CD4-positive, alpha-beta T cell treated with Interleukin-4 for 1 hour (primary cell): ENCODE measurements around the gene CHST5.
"Not testable (repeated sequence)": the region's sequence is repeated elsewhere in the genome, so short reads cannot be mapped to it uniquely, and the experiment has no call there.

Source experiments
- DNase-seq, 2 donors: peaks; one replicate each; pipeline ENCODE4 v3.0.0-alpha.2; 2020 to 2022

The CHST5 gene

DNA sequence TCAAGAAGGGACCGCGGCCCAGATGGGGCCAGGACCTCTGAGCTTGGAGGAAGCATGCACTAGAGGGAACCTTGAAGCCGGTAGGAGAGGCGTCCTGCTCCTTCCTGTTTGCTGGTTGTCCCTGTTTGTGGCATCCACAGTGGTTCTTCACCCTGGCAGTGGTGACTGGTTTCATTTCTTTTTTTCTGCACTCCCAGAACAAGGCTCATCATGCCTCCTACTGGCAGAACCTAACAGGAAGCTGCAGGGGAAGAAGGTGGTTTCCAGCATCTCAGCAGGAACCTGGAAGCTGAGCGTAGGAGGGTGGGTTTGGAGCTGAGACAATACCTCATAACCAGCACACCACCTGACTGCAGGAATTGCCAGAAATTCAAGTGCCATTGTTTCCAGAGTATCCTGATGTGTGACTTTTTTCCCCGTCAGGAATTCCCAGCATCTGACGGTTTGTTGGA is 14.3 kb upstream of the CHST5 start:
- peak; percentile 54 to 58 for DNase-seq

DNA sequence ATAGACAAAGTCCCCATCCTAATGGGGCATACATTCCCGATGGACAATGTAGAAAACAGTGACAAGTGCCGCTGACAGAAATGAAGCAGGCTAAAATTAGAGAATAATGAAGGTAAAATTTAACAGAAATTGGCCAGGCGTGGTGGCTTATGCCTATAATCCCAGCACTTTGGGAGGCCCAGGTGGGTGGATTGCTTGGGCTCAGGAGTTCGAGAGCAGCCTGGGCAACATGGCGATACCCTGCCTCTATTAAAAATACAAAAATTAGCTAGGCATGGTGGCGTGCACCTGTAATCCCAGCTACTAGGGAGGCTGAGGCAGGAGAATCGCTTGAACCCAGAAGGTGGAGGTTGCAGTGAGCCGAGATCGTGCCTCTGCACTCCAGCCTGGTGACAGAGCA is 12.5 kb upstream of the CHST5 start:
- DNase-seq = not testable (repeated sequence)

DNA sequence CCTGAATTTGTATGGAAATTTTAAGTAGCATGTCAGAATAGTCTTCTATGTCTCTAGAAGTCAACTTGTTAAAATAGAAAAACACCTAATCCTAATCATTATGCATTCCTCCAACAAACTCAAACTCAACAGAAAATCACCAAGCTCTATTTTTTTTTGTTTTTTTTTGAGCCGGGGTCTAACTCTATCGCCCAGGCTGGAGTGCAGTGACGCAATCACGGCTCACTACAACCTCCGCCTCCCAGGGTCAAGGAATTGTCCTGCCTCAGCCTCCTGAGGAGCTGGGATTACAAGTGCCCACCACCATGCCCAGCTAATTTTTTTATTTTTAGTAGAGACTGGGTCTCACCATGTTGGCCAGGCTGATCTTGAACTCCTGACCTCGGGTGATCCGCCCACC is 10.4 kb upstream of the CHST5 start:
- no peak for DNase-seq

DNA sequence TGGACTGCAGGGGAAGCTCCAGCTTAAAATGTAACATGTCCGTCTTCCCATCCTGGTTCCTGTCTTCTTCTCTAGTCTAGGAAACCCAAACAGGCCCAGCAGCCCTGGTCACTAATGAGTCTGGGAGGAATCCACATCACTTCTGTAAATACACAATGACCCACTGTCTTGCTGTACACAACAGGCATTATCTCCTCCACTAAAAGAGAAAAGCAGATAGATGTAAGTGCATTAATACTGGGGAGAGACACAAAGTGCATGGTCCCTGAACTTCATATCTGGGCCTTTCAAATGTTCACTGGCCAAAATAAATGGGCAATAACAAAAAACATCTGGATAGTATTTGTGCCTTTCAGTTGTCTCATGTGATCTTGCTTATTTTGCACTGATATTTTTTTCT is 10.0 kb upstream of the CHST5 start:
- DNase-seq = not testable (repeated sequence)

DNA sequence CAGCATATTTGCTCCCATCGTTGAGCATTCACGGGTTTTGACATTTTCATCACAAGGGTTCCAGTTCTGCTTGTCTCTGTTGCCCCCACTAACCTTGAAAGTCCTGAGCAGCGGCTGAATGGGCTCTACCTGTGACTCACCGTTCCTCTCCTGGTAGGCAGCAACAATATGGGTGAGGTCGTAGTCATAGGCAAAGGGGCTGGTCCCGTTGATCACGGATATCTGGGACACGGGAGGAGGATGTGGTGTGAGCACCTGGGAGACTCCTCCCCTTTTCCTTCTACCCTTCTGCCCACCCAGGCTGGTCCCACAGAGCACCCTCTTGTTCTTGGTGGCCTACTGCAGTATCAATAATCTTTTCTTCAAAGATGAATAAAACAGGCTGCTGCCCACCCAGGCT is 6.6 kb upstream of the CHST5 start:
- DNase-seq = not testable (repeated sequence)

DNA sequence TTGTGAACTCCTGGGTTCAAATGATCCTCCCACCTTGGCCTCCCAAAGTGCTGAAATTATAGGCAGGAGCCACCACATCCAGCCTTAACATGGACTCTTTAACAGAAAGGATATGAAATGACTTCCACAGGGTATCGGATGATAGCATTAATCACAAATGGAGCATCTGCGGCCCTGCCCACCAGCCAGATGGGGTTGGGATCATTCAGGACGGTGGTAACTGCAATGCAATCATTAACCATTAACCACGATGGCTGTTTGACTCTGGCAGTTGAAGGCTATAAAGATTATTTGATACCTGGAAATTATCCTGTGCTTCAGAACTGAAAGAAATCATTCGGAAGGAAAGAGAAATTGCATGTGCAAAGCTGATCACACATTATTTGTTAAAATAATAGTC is 5.3 kb upstream of the CHST5 start:
- DNase-seq = no peak

DNA sequence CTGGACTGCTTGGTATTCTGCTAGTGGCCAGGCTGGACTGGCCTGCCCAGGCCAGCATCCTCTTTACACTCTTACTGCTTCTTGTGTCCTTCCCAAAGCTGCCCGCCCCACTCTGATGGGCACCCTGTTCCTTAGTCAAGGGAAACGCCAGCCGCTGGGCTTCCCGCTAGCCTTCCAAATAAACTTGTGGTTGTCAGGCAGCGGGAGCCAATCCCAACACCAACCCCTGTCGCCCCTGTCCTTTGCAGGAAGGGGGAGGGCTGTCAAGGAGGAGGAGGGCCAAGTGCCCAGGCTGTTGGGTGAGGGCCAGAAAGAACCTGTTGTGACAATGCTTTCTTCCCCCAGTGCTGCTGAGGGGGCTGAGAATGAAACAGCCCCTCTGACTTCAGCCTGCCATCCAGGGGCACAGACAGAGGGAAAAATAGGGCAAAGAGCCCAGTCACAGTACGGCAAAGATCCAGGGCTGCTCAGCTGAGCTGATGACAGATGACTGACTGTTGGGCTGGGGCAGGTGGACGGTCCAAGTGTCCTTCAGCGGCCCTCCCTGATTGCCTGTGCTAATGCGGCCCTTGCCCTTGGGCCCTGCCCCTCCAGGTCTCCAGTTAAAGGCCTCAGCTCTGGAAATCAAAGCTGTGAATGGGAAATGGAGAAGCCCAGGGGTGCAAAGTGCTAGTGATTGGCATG is 3.1 kb upstream of the CHST5 start:
- not testable (repeated sequence) for DNase-seq

DNA sequence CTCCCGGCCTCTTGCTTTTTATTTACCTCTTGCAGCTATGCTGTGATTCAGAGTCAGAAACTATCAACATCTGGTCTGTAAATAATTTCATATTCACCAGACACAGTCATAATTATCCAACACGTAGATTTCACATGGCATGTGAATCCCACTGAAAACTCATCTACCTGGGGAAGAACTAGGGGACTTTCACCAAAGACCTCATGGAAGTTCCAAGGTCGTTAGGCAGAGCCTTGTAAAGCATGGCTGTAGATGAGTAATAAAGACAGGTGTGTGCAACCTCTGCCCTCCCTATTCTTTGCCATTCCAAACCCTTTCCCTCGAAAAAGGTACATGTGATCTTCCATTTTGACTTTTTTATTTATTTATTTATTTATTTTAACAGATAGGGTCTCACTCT is 1.9 kb upstream of the CHST5 start:
- no peak for DNase-seq

DNA sequence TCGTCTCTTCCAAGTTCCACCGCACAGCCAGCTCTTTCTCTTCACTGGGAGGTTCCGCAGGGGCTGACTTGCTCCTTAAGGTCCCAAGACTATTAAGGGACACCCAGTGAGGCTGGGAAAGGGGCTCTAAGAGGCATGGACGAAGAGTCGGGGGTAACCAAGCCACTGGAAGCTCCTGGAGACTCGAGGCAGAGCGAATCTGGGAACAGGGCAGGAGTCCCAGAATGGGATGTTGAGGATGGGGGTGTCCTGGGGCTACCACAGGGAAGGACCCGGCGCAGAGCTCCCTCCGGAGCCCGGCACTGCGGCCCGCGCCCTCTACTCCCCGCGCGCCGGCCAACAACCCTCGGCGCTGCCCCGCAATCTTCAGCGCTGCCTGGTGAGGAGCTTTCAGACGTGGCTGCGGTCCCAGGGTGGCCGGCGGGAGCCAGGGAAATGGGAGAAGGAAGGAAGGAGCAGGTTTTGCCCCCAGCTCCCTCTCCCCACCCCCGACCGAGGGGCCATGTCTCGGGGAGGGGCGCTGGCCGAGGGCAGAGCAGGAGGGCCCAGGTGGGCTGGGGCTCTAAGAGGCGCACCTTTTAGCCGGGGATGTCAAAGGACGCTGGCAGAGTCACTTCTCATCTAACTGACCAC is 581 bp downstream of the CHST5 start:
- DNase-seq = no peak

DNA sequence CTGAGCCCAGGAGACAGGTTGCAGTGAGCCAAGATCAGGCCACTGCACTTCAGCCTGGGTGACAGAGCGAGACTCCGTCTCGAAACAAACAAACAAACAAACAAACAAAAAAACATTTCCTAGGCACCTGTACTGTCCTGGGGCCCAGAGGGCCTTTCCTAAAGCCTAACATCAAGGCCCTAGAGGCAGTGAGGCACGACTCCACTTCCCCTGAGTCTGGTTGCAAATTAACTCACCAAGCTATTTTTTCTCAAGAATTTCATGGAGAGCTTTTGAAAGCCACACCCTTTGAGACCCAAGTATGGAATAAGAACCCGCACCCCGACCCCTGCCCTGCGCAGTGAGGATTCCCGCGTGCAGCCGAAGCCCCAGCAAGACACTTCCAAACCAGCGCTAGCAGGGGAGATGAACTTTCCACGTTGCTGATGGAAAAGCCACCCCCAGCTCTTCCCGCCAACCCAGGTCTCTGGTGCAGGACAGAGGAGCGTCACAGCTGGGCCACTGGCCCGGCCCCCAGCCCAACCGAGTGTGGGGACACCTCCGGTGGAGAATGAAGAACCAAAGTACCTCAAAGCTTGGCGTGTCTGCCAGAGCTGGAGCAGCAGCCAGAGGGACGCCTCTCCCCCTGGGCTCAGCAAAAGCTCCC is 1.2 kb downstream of the CHST5 start:
- no peak for DNase-seq

DNA sequence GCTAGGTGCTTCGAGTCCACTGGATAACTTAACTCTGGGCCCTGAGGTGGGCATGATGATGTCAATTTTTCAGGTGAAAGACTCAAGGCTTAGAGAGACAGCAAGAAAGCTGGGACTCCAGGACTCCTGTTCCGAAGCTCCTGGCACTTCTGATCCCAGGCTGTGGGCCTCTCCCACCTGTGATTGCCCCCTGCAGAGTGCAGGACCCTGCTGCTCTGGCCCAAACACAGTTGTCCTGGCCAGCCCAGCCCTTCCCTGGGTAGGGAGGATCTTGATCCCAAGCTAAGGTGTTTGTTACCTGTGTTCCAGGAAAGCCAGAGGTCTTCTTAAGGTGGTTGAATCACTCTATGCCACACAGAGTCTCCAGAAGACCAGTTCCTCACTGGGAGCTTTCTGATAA is 3.1 kb downstream of the CHST5 start:
- no peak for DNase-seq

DNA sequence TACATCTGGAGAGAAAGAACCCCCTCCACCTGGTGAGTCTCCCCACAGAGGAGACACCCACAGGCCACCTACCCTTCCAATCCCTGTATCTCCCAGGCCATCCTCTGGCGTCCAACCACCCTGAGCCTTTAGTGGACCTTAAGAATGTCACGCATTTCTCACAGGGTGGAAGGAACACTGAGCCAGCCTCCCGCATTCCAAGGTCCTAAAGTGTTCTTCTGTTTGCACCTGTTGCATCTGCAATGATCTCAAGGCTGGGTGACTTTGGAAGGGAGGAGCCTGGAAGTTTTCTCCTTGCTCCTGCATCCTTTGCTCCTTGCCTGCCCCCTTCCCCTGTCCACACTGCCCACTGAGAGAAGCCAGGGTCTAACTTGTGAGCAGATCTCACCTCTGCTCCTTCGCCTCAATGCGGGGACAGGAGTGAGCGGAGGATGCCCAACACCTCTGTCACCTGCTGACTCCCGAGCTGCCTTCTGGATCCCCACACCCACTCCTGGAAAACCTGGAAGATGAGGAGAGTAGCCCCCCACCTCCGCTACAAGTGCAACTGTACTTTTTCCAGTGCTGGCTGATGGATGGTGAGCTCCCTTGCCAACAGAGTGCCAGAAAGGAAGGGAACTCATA is 3.7 kb downstream of the CHST5 start:
- no peak for DNase-seq

DNA sequence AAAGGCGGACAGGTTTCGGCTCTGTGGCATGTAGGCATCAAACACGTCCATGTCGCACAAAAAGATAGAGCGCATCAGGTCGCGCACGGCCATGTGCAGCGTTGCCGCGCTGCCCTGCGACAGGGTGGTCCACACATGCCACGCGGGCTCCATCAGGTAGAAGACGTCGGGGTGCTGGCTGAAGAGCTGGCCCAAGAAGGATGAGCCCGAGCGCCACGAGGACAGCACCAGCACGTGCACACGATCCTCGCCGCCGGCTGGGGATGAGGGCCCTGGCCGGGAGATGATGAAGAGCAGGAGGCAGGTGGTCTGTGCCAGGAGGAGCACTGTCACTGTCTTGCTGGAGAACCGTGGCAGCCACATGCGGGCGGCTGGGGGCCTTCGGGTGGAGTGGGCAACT is 5.9 kb downstream of the CHST5 start:
- DNase-seq = no peak

DNA sequence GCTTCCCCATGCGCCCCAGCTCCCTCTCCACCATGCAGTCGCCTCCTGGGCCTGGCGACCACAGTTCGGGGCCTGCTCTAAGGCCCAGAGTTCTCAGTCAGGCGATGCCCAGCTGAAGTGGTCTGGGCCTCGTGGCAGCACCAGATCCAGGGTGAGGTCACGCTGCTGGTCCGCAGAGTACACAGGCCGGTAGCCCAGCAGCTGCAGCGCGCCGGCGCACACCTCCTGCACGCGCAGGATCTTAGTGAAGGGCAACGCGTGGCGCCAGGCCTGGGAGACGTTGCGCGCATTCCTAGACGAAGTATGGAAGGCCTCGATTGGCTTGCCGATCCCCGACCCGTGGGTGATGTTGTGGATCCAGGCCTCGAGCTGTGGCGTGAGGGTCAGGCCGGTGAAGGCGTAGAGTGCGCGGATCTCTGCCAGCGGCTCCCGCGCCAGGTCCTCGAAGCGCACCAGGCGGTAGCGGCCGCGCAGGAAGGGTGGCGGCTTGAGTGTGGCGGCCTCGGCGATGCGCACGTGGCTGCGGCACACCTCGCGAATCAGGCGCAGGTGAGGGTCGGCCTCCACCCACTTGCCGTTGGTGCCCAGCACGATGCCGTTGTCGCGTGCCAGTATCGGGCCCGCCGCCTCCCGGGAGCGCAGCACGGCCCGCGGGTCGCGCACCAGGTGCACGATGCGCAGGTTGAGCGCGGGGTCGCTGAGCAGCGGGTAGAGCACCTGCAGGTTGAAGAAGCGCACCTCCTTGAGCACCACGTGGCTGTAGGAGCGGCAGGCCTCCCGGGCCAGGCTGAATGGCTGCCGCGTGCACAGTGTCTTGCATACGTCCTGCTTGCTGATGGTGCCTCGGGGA is 6.6 kb downstream of the CHST5 start:
- no peak for DNase-seq

DNA sequence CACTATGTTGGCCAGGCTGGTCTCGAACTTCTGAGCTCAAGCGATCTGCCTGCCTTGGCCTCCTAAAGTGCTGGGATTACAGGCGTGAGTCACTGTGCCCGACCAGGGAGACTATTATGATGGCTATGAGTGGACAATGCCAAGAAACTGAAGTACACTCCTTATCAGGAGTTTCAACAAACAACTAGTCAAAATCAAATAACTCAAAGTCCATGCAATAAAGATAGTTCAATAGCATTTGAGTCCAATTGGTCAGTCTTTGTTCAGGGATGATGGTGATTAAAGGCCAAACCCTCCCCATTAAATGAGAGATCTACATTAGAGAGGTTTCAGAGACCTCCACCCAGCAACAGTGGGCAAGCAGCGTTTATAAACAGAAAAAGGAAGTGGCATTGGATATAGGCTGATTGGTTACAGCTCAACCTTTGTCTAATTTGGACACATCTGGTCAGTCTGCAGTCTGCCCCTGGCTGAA is 8.0 kb downstream of the CHST5 start:
- DNase-seq = no peak

DNA sequence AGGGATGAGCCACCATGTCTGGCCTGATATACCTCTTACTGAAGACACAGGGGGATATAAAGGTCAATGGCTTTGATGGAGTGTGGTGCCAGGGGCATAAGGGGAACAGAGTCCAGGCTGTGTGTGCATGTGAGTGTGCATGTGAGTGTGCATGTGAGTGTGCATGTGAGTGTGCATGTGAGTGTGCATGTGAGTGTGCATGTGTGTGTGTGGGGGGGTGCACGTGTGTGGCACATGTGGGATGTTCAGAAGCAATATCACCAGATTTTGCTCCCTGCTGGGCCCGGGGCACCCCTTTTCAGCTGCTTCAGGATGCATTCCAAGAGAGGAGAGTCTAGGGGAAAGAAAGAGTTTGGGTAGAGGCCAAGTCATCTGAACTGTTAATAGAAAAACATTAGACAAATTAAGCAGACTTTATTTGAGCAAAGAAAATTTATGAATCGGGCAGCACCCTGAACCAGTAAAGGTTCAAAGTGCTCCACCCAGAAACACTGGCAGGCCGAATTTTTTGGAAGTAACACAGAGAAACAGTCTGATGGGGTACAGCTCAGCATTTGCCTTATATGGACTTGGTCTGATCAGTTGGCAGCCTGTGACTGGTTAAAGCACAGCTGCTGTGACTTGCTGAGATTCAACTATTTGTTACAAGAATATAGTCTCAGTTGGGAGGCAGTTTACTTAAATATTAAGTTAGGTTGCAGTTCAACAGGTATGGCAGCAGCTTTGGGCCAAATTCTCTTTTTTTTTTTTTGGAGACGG is 9.7 kb downstream of the CHST5 start:
- DNase-seq = no peak

DNA sequence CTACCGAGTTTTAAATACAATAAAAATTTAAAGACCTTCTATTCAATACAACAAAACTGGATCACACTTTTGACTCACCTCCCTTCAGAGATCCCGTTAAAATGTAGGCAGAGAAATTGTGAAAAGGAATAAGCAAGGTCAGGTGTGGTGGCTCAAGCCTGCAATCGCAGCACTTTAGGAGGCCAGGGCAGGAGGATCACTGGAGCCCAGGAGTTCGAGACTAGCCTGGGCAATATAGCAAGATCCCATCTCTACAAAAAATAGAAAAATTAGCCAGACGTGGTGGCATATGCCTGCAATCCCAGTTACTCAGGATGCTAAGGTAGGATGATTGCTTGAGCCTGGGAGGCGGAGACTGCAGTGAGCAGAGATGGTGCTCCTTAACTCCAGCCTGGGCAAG is 16.7 kb downstream of the CHST5 start:
- no peak for DNase-seq

DNA sequence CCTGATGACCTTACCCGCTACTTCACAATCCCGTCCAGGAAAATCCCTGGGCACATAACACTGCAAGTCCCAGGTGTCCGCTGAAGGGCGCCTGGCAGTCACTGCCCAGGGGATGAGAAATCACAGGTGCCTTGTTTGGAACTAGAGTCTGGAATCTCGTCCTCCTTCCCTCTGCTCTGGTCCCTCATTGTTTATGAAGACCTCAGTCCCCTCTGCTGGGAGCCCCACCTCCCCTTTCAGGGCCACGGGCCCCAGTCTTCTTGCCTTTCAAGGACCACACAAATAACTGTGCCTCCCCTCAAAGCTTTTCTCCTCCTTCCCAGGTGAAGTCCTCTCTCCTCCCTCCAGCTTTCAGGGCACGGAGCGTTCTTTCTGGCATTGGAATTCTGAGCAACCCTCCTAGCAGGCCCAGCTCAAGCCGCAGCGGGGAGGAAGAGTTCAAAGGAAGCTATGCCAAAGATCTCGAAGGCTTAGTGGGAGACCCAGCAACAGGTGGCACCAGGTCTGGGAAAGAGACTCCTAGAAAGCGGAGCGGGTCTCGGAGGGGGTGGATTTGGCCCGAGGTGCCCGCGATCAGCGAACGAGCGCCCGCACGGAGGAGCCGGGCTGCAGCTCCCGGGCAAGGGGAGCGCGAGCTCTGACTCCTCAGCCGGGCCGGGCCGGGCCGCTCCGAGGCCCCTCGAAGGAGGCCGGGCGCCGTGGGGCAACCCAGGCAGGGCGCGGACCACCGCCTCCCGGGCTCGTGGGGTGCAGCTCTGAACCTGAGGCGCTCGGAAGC is 19.5 kb downstream of the CHST5 start:
- peak in 1 of 2 donors; percentile 15 for DNase-seq

DNA sequence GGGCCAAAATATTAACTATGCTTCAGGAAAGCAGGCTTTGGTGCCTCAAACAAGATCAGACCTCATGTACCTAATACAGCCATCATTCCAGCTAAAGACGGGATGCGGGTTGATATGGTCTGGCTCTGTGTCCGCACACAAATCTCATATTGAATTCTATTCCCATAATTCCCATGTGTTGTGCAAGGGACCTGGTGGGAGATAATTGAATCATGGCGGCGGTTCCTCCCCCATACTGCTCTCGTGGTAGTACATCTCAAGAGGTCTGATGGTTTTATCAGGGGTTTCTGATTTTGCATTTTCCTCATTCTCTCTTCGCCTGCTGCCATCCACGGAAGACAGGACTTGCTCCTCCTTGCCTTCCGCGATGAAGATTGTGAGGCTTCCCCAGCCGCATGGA is 21.6 kb downstream of the CHST5 start:
- DNase-seq = no peak

DNA sequence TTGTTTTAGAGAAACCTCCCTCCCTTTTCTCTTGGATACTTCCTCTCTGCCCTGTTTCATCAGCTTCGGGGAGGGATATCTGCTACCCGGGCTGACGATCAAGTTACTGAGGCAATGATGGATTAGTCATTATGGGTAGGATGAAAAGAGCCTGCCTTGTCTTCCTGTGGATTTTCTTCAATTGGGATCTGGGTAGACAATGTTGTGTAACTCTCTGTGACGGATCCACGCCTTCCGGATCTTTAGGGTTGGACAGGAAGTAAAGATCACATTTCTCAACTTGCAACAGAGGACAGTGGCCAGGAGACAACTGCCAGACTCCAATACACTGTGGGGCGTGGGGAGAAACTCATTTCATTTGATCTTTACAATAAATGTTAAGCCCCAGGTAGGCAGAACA is 29.3 kb downstream of the CHST5 start:
- DNase-seq = peak in 1 of 2 donors; percentile 66

DNA sequence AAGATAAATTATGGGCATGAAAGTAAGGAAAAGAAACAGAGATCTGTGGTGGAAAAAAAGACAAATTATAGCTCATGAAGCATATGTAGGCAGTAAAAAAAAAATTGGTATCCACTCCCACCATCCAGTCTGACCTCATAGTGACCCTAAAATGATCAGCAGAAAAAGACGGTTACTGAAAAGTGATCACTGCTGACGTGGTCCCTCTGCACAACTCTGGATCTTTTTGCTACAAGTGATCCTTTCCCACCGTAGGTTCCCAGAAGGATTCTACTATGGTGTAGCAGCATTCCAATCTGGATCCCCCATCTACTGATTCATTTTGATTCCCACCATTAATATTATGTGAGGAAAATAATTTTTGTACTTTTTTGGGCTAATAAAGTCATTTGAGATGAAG is 29.8 kb downstream of the CHST5 start:
- DNase-seq = no peak
